ENCODE data around the gene DGKH. TPM values are rescaled to one million over a fixed set of nuclear protein-coding genes. Genes with fewer than 3 reads are reported as not detected.

DGKH gene
- total and polyA plus RNA-seq, 3 experiments from 2014 or later = 2.5 to 10.9 (median 10.2) TPM

DNA sequence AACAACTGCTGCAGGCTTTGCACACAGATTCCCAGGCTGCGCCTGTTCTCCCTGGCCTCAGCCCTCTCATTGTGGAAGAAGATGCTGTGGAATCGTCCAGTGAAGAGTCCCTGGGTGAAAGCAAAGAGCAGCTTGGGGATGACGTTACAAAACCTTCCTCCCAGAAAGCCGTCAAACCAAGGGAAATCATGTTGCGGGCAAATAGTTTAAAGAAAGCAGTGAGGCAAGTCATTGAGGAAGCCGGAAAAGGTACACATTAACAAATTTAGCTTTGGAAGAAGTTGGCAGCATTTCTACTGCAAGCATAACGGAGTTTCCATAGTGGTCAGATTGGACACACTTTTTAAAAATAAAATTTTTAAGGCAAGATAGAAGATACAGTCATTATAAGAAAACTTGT is 140.6 kb downstream of the DGKH start:
- Mint-ChIP-seq H3K36me3 (peaks cover 18 to 55% (median 32%) of the 10 kb centered on the region in 3 donors), H3K4me3 (no peak overlapping the region), H3K27me3 (no peaks in the 10 kb centered on the region), H3K27ac (no peak overlapping the region), H3K4me1 (no peaks in the 10 kb centered on the region), H3K9me3 (no peaks in the 10 kb centered on the region)
- no peak overlapping the region for H3K27ac ChIP-seq (ENCODE audit: low read depth, low read length)
- no peak for DNase-seq
- no peaks in the 10 kb centered on the region for H3K9me3 ChIP-seq (ENCODE audit: low read length)
- ChIA-PET POLR2A (no interaction called here), CTCF (no interaction called here)
- H3K36me3 ChIP-seq (ENCODE audit: insufficient read depth, low read length) = no peaks in the 10 kb centered on the region
- no peaks in the 10 kb centered on the region for H3K27me3 ChIP-seq (ENCODE audit: insufficient read depth, low read length, poor library complexity, severe bottlenecking)
- H3K4me3 ChIP-seq (ENCODE audit: low read length) = no peak overlapping the region
- H3K4me1 ChIP-seq (ENCODE audit: insufficient read depth, low read length) = no peaks in the 10 kb centered on the region

DNA sequence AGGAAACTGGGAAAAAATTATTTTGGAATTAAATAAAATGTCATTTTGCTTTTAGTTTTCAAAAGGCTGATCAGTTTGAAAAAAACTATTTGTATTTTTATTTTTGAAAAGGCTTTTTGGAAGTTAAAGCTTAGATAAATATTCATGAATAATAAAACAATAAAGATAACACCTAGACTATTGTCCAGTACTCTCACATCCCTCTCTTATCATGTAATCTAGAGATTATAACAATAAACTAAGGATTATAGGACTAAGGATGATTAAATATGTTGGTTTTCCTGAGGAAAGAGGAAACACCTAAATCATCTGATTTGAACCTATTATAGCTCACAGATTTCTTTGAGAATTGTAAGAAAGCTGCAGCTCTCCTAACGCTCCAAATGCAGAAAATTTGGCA is 142.1 kb downstream of the DGKH start:
- Histone ChIP-seq H3K9me3 (ENCODE audit: low read length) (no peaks in the 10 kb centered on the region), H3K27ac (ENCODE audit: low read depth, low read length) (no peak overlapping the region), H3K27me3 (ENCODE audit: insufficient read depth, low read length, poor library complexity, severe bottlenecking) (no peaks in the 10 kb centered on the region), H3K4me1 (ENCODE audit: insufficient read depth, low read length) (no peaks in the 10 kb centered on the region), H3K36me3 (ENCODE audit: insufficient read depth, low read length) (peaks cover 3% of the 10 kb centered on the region), H3K4me3 (ENCODE audit: low read length) (no peak overlapping the region)
- H3K4me1 Mint-ChIP-seq = no peaks in the 10 kb centered on the region
- DNase-seq = no peak
- no peaks in the 10 kb centered on the region for H3K9me3 Mint-ChIP-seq
- no peaks in the 10 kb centered on the region for H3K27me3 Mint-ChIP-seq
- H3K4me3 Mint-ChIP-seq = no peak overlapping the region
- CTCF ChIA-PET = no interaction called here
- POLR2A ChIA-PET = no interaction called here
- H3K36me3 Mint-ChIP-seq = peaks cover 18 to 66% (median 31%) of the 10 kb centered on the region in 3 donors
- no peak overlapping the region for H3K27ac Mint-ChIP-seq

DNA sequence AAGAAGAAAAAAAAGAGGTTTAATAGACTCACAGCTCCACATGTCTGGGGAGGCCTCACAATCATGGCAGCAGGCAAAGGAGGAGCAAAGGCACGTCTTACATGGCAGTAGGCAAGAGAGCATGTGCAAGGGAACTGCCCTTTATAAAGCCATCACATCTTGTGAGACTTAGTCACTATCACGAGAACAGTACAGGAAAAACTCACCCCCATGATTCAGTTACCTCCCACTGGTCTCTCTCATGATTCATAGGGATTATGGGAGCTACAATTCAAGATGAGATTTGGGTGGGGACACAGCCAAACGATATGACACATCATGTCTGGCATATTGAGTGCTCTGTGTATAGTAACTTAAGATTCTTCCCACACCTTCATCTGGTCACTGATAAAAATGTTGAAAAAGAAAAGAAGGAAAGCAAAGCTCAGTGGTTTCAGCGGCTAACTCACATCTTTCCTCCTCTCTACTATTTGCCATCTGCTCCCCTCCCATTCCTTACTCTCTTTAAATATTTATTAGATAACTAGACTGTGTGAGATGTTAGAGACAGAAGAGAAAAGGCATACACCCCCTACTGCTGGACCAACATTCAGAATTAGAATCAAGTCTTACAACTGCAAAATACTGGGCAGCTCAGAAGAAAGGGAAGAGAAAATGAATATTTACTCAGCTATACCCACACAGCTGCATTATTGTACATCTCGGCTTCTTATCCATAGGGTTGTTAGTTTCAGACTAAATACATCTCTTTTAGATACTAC is 163.4 kb downstream of the DGKH start:
- Mint-ChIP-seq H3K4me3 (no peak overlapping the region), H3K4me1 (no peaks in the 10 kb centered on the region), H3K9me3 (no peaks in the 10 kb centered on the region), H3K27ac (no peak overlapping the region), H3K27me3 (no peaks in the 10 kb centered on the region), H3K36me3 (peaks cover 19 to 54% (median 25%) of the 10 kb centered on the region in 3 donors)
- Histone ChIP-seq H3K27ac (ENCODE audit: low read depth, low read length) (no peak overlapping the region), H3K27me3 (ENCODE audit: insufficient read depth, low read length, poor library complexity, severe bottlenecking) (no peaks in the 10 kb centered on the region), H3K36me3 (ENCODE audit: insufficient read depth, low read length) (peaks cover 8% of the 10 kb centered on the region), H3K9me3 (ENCODE audit: low read length) (no peaks in the 10 kb centered on the region), H3K4me1 (ENCODE audit: insufficient read depth, low read length) (no peaks in the 10 kb centered on the region), H3K4me3 (ENCODE audit: low read length) (no peak overlapping the region)
- CTCF ChIA-PET = no interaction called here
- no peak for DNase-seq
- POLR2A ChIA-PET = no interaction called here

DNA sequence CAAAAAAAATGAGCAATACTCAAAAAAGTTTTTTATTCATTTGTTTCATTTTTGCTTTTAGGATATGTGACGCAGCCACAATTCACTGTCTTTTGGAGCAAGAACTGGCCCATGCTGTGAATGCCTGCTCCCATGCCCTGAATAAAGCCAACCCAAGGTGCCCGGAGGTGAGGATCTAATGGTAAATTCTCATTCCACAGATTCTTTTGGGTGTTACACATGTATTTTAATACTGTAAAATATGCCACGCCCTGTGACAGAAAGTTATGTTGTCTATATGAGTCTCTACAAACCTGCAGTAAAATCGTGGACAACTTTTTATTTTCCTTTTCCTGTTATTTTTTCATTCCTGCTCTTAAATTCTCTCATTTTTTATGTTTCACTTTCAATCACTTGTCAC is 166.0 kb downstream of the DGKH start:
- no peaks in the 10 kb centered on the region for H3K9me3 Mint-ChIP-seq
- Histone ChIP-seq H3K4me1 (ENCODE audit: insufficient read depth, low read length) (no peaks in the 10 kb centered on the region), H3K4me3 (ENCODE audit: low read length) (no peak overlapping the region), H3K27ac (ENCODE audit: low read depth, low read length) (no peak overlapping the region), H3K27me3 (ENCODE audit: insufficient read depth, low read length, poor library complexity, severe bottlenecking) (no peaks in the 10 kb centered on the region), H3K9me3 (ENCODE audit: low read length) (no peaks in the 10 kb centered on the region), H3K36me3 (ENCODE audit: insufficient read depth, low read length) (peaks cover 7% of the 10 kb centered on the region)
- ChIA-PET CTCF (no interaction called here), POLR2A (no interaction called here)
- H3K27me3 Mint-ChIP-seq = no peaks in the 10 kb centered on the region
- H3K36me3 Mint-ChIP-seq = peaks cover 20 to 56% (median 26%) of the 10 kb centered on the region in 3 donors
- DNase-seq = no peak
- no peak overlapping the region for H3K4me3 Mint-ChIP-seq
- H3K4me1 Mint-ChIP-seq = no peaks in the 10 kb centered on the region
- H3K27ac Mint-ChIP-seq = peak overlapping the region in 1 of 8 donors; percentile 81

DNA sequence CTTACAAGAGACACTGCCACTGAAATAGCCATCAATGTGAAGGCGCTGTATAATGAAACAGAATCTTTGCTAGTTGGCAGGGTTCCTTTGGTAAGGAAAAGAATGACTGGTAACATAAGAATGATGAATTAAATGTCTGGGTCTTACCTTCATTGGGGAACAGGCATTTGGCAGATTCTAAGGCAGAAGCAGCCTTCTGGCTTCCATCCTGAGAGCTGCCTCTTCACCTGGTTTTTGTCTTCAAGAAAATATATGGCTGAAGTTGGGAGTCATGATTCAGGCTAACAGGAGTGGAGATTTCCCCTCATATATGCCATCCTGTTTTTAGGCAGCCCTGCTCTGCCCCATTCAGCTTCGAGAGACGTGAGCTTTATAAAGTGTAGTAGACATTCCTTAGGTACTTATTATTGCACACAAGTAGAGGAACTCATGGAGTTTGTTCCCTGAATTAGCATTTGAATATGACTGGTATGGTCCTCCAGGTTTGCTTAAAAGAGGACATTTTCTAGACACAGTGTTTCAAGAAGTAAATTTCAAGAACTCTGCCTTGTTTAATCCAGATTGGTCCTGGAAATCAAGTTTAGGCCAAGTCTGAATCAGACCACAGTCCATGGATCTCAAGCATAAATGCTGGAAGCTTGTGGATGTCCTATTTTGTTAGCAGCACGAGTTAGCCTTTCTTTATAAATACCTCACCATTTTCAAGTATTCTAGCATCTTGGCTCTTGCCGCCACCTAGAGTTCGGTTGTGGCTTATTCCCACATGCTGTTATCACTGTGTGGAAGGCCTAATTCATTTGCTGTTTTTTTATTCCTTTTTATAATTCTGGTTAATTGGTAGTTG is 167.4 kb downstream of the DGKH start:
- Histone ChIP-seq H3K36me3 (ENCODE audit: insufficient read depth, low read length) (no peaks in the 10 kb centered on the region), H3K4me1 (ENCODE audit: insufficient read depth, low read length) (no peaks in the 10 kb centered on the region), H3K27ac (ENCODE audit: low read depth, low read length) (no peak overlapping the region), H3K4me3 (ENCODE audit: low read length) (no peak overlapping the region), H3K27me3 (ENCODE audit: insufficient read depth, low read length, poor library complexity, severe bottlenecking) (no peaks in the 10 kb centered on the region), H3K9me3 (ENCODE audit: low read length) (no peaks in the 10 kb centered on the region)
- ChIA-PET POLR2A (no interaction called here), CTCF (interaction anchor here (0.9 to 1.0 kb wide), 2 partner anchors 27 to 105 kb away, joined by 3 read pairs; no protein-coding TSS in a partner anchor)
- Mint-ChIP-seq H3K27ac (peak overlapping the region in 1 of 8 donors; percentile 55), H3K4me3 (no peak overlapping the region), H3K4me1 (no peaks in the 10 kb centered on the region), H3K9me3 (no peaks in the 10 kb centered on the region), H3K27me3 (no peaks in the 10 kb centered on the region), H3K36me3 (peaks cover 19 to 57% (median 24%) of the 10 kb centered on the region in 3 donors)
- DNase-seq = no peak

DNA sequence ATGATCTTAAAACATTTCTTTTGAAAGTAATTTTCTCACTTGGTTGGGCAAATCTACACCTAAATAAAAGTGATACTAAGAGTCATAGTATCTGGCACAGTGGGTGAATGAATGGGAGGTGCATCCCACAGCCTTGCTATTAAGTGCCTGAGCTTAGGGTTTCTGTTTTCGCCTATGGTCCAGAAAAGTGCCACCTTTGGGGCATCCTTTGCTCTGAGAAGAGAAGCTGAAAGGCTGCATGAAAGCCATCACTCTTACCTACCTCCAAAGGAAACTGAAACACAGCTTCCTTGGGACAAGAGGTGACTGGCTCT is 167.9 kb downstream of the DGKH start:
- Mint-ChIP-seq H3K27me3 (no peaks in the 10 kb centered on the region), H3K4me1 (no peaks in the 10 kb centered on the region), H3K9me3 (no peaks in the 10 kb centered on the region), H3K36me3 (peaks cover 14 to 58% (median 24%) of the 10 kb centered on the region in 3 donors), H3K27ac (peak overlapping the region in 1 of 8 donors; percentile 55), H3K4me3 (no peak overlapping the region)
- ChIA-PET POLR2A (no interaction called here), CTCF (interaction anchor here (1.0 kb wide), 1 partner anchor 106 kb away, joined by 3 read pairs; no protein-coding TSS in a partner anchor)
- H3K36me3 ChIP-seq (ENCODE audit: insufficient read depth, low read length) = peaks cover 3% of the 10 kb centered on the region
- no peaks in the 10 kb centered on the region for H3K4me1 ChIP-seq (ENCODE audit: insufficient read depth, low read length)
- no peaks in the 10 kb centered on the region for H3K9me3 ChIP-seq (ENCODE audit: low read length)
- no peak overlapping the region for H3K4me3 ChIP-seq (ENCODE audit: low read length)
- H3K27me3 ChIP-seq (ENCODE audit: insufficient read depth, low read length, poor library complexity, severe bottlenecking) = no peaks in the 10 kb centered on the region
- DNase-seq = no peak
- no peak overlapping the region for H3K27ac ChIP-seq (ENCODE audit: low read depth, low read length)

DNA sequence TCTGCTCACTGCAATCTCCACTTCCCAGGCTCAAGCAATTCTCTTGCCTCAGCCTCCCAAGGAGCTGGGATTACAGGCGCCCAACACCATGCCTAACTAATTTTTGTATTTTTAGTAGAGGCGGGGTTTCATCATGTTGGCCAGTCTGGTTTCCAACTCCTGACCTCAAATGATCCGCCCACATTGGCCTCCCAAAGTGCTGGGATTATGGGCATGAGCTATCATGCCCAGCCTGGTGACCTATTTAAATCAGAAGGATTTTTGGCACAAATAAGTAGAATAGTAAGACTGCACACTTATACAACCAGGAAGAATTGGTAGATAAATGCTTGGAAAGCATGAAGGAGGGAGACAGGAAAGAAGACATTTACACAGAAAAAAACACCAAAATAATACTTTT is 170.1 kb downstream of the DGKH start:
- ChIA-PET POLR2A (no interaction called here), CTCF (no interaction called here)
- Mint-ChIP-seq H3K27ac (no peak overlapping the region), H3K27me3 (no peaks in the 10 kb centered on the region), H3K36me3 (peaks cover 18 to 56% (median 24%) of the 10 kb centered on the region in 3 donors), H3K9me3 (no peaks in the 10 kb centered on the region), H3K4me1 (no peaks in the 10 kb centered on the region), H3K4me3 (no peak overlapping the region)
- no peaks in the 10 kb centered on the region for H3K4me1 ChIP-seq (ENCODE audit: insufficient read depth, low read length)
- DNase-seq = no peak
- H3K27ac ChIP-seq (ENCODE audit: low read depth, low read length) = no peak overlapping the region
- H3K27me3 ChIP-seq (ENCODE audit: insufficient read depth, low read length, poor library complexity, severe bottlenecking) = no peaks in the 10 kb centered on the region
- peaks cover 6% of the 10 kb centered on the region for H3K36me3 ChIP-seq (ENCODE audit: insufficient read depth, low read length)
- H3K4me3 ChIP-seq (ENCODE audit: low read length) = no peak overlapping the region
- H3K9me3 ChIP-seq (ENCODE audit: low read length) = no peaks in the 10 kb centered on the region

DNA sequence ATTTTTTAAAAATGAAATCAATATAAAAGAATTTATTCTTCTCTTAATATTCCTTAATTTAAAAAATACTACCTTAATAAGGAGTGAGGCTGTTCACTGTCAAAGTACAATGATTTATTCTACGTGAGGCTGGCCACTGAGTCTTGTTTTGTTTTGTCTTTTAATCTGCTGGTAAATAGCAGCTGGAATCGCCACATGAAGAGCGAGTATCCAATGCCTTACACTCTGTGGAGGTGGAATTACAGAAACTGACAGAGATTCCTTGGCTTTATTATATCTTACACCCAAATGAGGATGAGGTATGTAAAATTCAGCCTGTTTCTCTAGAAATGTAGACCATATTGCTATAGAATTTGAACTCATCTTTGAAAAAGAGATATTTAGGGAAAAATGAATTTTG is 170.6 kb downstream of the DGKH start:
- H3K4me3 Mint-ChIP-seq = no peak overlapping the region
- Histone ChIP-seq H3K4me1 (ENCODE audit: insufficient read depth, low read length) (no peaks in the 10 kb centered on the region), H3K4me3 (ENCODE audit: low read length) (no peak overlapping the region), H3K27me3 (ENCODE audit: insufficient read depth, low read length, poor library complexity, severe bottlenecking) (no peaks in the 10 kb centered on the region), H3K36me3 (ENCODE audit: insufficient read depth, low read length) (peaks cover 6% of the 10 kb centered on the region), H3K27ac (ENCODE audit: low read depth, low read length) (no peak overlapping the region), H3K9me3 (ENCODE audit: low read length) (no peaks in the 10 kb centered on the region)
- no peaks in the 10 kb centered on the region for H3K27me3 Mint-ChIP-seq
- POLR2A ChIA-PET = no interaction called here
- H3K9me3 Mint-ChIP-seq = no peaks in the 10 kb centered on the region
- DNase-seq = no peak
- peaks cover 22 to 58% (median 25%) of the 10 kb centered on the region in 3 donors for H3K36me3 Mint-ChIP-seq
- H3K4me1 Mint-ChIP-seq = no peaks in the 10 kb centered on the region
- no peak overlapping the region for H3K27ac Mint-ChIP-seq
- CTCF ChIA-PET = no interaction called here
